ENCODE data around the gene MYBPH. TPM values are rescaled to one million over a fixed set of nuclear protein-coding genes. Genes with fewer than 3 reads are reported as not detected.

The MYBPH gene
- total RNA-seq, 1 experiment from 2014 or later: not detected

GRCh38 chr1:203163891-203164635, 11.6 kb downstream of the MYBPH start:
- Histone ChIP-seq H3K23me2 (ENCODE audit: insufficient read length, low read depth, low read length, poor library complexity, severe bottlenecking) (no peaks in the 10 kb centered on the region), H3K9me3 (ENCODE audit: control insufficient read depth, low read depth, low read length) (no peaks in the 10 kb centered on the region), H3K23ac (ENCODE audit: insufficient read length, low read depth, low read length) (no peak overlapping the region), H3K79me2 (ENCODE audit: insufficient read depth, low read length) (no peaks in the 10 kb centered on the region), H3K4me1 (ENCODE audit: insufficient read depth, low read length) (no peaks in the 10 kb centered on the region), H2BK15ac (ENCODE audit: low read depth, low read length) (no peak overlapping the region), H4K91ac (ENCODE audit: insufficient read length, low read depth, low read length) (no peak overlapping the region), H2BK20ac (ENCODE audit: low read depth, low read length, poor library complexity, severe bottlenecking) (no peak overlapping the region), H3K56ac (ENCODE audit: insufficient read length, low read depth, low read length) (no peak overlapping the region), H3K4ac (ENCODE audit: low read depth, low read length) (no peak overlapping the region), H4K20me1 (ENCODE audit: control insufficient read depth, insufficient read depth, insufficient read length) (no peaks in the 10 kb centered on the region), H2BK120ac (ENCODE audit: low read depth, low read length, poor library complexity, severe bottlenecking) (no peak overlapping the region), H3K27ac (ENCODE audit: insufficient read length, low read depth, low read length) (no peak overlapping the region), H4K5ac (ENCODE audit: insufficient read length, low read depth, low read length) (no peak overlapping the region), H3K27me3 (ENCODE audit: insufficient read depth, low read length) (no peaks in the 10 kb centered on the region), H3K14ac (ENCODE audit: insufficient read depth, low read length) (no peak overlapping the region), H3K18ac (ENCODE audit: insufficient read length, low read depth, low read length) (no peak overlapping the region), H4K8ac (replicated peaks; ENCODE audit: insufficient read length, low read depth, low read length) (no peak overlapping the region), H3K4me2 (ENCODE audit: insufficient read depth, insufficient read length, low read length) (no peak overlapping the region), H3K9ac (ENCODE audit: extremely low read depth, insufficient read length, low read length) (no peak overlapping the region), H2AFZ (ENCODE audit: low read length) (no peak overlapping the region), H2AK5ac (ENCODE audit: insufficient read length, low read length) (no peak overlapping the region), H2BK5ac (ENCODE audit: insufficient read length, low read length) (no peak overlapping the region), H3T11ph (ENCODE audit: low read length) (no peak overlapping the region), H3K79me1 (ENCODE audit: insufficient read depth, low read depth, low read length, poor library complexity, severe bottlenecking) (no peaks in the 10 kb centered on the region), H2BK12ac (ENCODE audit: insufficient read length, low read depth, low read length) (no peak overlapping the region)
- peaks cover 3 to 14% of the 10 kb centered on the region in 2 experiments; a peak in 3 of 4 replicates for H3K4me1 Mint-ChIP-seq
- no peaks in the 10 kb centered on the region for H3K36me3 Mint-ChIP-seq (ENCODE audit: insufficient read depth in 1 of 3, low read depth in 3 of 3)
- WGBS (ENCODE audit: extremely low coverage, insufficient read length, low lambda C conversion rate): no CpG with 5 or more reads among the region's 7 CpGs
- peaks cover 15% of the 10 kb centered on the region for H3K27me3 Mint-ChIP-seq (ENCODE audit: low read depth)
- TF ChIP-seq CTCF (conservative IDR thresholded peaks at IDR 0.05): no peak
- H3K27ac Mint-ChIP-seq: no peak overlapping the region
- H3K9me3 Mint-ChIP-seq: peaks cover 0 to 5% of the 10 kb centered on the region in 2 experiments; a peak in 1 of 5 replicates
- DNase-seq: no peak
- no peak overlapping the region for H3K4me3 Mint-ChIP-seq

All from H9 (cell line).